ENCODE results near the gene C1orf141.
"Not testable (repeated sequence)": the region's sequence is repeated elsewhere in the genome, so short reads cannot be mapped to it uniquely, and the experiment has no call there.

The C1orf141 gene

GRCh38 chr1:67141832-67142231 lies 7.1 kb upstream of the C1orf141 start:
- not testable (repeated sequence) for H3K36me3 ChIP-seq (ENCODE audit: insufficient read depth, low read depth, low read length); H3K4me1 ChIP-seq (ENCODE audit: insufficient read depth, low read length); H3K27me3 ChIP-seq (ENCODE audit: insufficient read depth, low read length); H3K4me3 ChIP-seq (ENCODE audit: low read length); H3K9ac ChIP-seq (ENCODE audit: low read depth, low read length); H3K27ac ChIP-seq (ENCODE audit: low read length); H3K9me3 ChIP-seq (ENCODE audit: insufficient read depth, low read depth, low read length)

- Histone ChIP-seq H3K4me1 (ENCODE audit: insufficient read depth, low read length) (peaks cover 9% of the 10 kb centered on the region; the same call in 1 of the 2 replicates), H3K27ac (ENCODE audit: low read length) (no peak overlapping the region), H3K27me3 (ENCODE audit: insufficient read depth, low read length) (no peaks in the 10 kb centered on the region), H3K9me3 (ENCODE audit: insufficient read depth, low read depth, low read length) (no peaks in the 10 kb centered on the region), H3K4me3 (ENCODE audit: low read length) (no peak overlapping the region), H3K9ac (ENCODE audit: low read depth, low read length) (no peak overlapping the region), H3K36me3 (ENCODE audit: insufficient read depth, low read depth, low read length) (no peaks in the 10 kb centered on the region)
Observed at GRCh38 chr1:67140460-67140859, 5.7 kb upstream of the C1orf141 start.

- H3K27me3 ChIP-seq (ENCODE audit: insufficient read depth, low read length): no peaks in the 10 kb centered on the region
- no peak overlapping the region for H3K27ac ChIP-seq (ENCODE audit: low read length)
- no peaks in the 10 kb centered on the region for H3K9me3 ChIP-seq (ENCODE audit: insufficient read depth, low read depth, low read length)
- H3K4me1 ChIP-seq (ENCODE audit: insufficient read depth, low read length): peaks cover 9% of the 10 kb centered on the region; the same call in 1 of the 2 replicates
- H3K4me3 ChIP-seq (ENCODE audit: low read length): no peak overlapping the region
- H3K36me3 ChIP-seq (ENCODE audit: insufficient read depth, low read depth, low read length): no peaks in the 10 kb centered on the region
- no peak overlapping the region for H3K9ac ChIP-seq (ENCODE audit: low read depth, low read length)
Observed at GRCh38 chr1:67138813-67139499, 4.2 kb upstream of the C1orf141 start.

GRCh38 chr1:67137307-67137753 lies 2.6 kb upstream of the C1orf141 start:
- no peaks in the 10 kb centered on the region for H3K9me3 ChIP-seq (ENCODE audit: insufficient read depth, low read depth, low read length)
- H3K36me3 ChIP-seq (ENCODE audit: insufficient read depth, low read depth, low read length): no peaks in the 10 kb centered on the region
- H3K27me3 ChIP-seq (ENCODE audit: insufficient read depth, low read length): no peaks in the 10 kb centered on the region
- no peak overlapping the region for H3K4me3 ChIP-seq (ENCODE audit: low read length)
- H3K4me1 ChIP-seq (ENCODE audit: insufficient read depth, low read length): peaks cover 9% of the 10 kb centered on the region; the same call in 1 of the 2 replicates
- no peak overlapping the region for H3K9ac ChIP-seq (ENCODE audit: low read depth, low read length)
- no peak overlapping the region for H3K27ac ChIP-seq (ENCODE audit: low read length)

GRCh38 chr1:67135354-67135753 lies 584 bp upstream of the C1orf141 start:
- Histone ChIP-seq H3K36me3 (ENCODE audit: insufficient read depth, low read depth, low read length) (no peaks in the 10 kb centered on the region), H3K4me1 (ENCODE audit: insufficient read depth, low read length) (peaks cover 9% of the 10 kb centered on the region; the same call in 1 of the 2 replicates), H3K9ac (ENCODE audit: low read depth, low read length) (no peak overlapping the region), H3K27me3 (ENCODE audit: insufficient read depth, low read length) (no peaks in the 10 kb centered on the region), H3K27ac (ENCODE audit: low read length) (no peak overlapping the region), H3K9me3 (ENCODE audit: insufficient read depth, low read depth, low read length) (no peaks in the 10 kb centered on the region), H3K4me3 (ENCODE audit: low read length) (peak overlapping the region; percentile 34; the same call in 1 of the 2 replicates)

- H3K27ac ChIP-seq (ENCODE audit: low read length): no peak overlapping the region
- no peaks in the 10 kb centered on the region for H3K9me3 ChIP-seq (ENCODE audit: insufficient read depth, low read depth, low read length)
- H3K4me1 ChIP-seq (ENCODE audit: insufficient read depth, low read length): peaks cover 9% of the 10 kb centered on the region; the same call in 1 of the 2 replicates
- no peaks in the 10 kb centered on the region for H3K36me3 ChIP-seq (ENCODE audit: insufficient read depth, low read depth, low read length)
- H3K27me3 ChIP-seq (ENCODE audit: insufficient read depth, low read length): no peaks in the 10 kb centered on the region
- H3K9ac ChIP-seq (ENCODE audit: low read depth, low read length): no peak overlapping the region
- H3K4me3 ChIP-seq (ENCODE audit: low read length): no peak overlapping the region
Observed at GRCh38 chr1:67133177-67133576, 1.6 kb downstream of the C1orf141 start.

GRCh38 chr1:67130673-67131072 lies 4.1 kb downstream of the C1orf141 start:
- Histone ChIP-seq H3K4me1 (ENCODE audit: insufficient read depth, low read length) (no peaks in the 10 kb centered on the region), H3K27me3 (ENCODE audit: insufficient read depth, low read length) (no peaks in the 10 kb centered on the region), H3K27ac (ENCODE audit: low read length) (no peak overlapping the region), H3K9ac (ENCODE audit: low read depth, low read length) (no peak overlapping the region), H3K9me3 (ENCODE audit: insufficient read depth, low read depth, low read length) (no peaks in the 10 kb centered on the region), H3K36me3 (ENCODE audit: insufficient read depth, low read depth, low read length) (no peaks in the 10 kb centered on the region), H3K4me3 (ENCODE audit: low read length) (no peak overlapping the region)

GRCh38 chr1:67126974-67127373 lies 7.8 kb downstream of the C1orf141 start:
- Histone ChIP-seq H3K9me3 (ENCODE audit: insufficient read depth, low read depth, low read length) (no peaks in the 10 kb centered on the region), H3K4me3 (ENCODE audit: low read length) (no peak overlapping the region), H3K36me3 (ENCODE audit: insufficient read depth, low read depth, low read length) (no peaks in the 10 kb centered on the region), H3K4me1 (ENCODE audit: insufficient read depth, low read length) (no peaks in the 10 kb centered on the region), H3K9ac (ENCODE audit: low read depth, low read length) (no peak overlapping the region), H3K27ac (ENCODE audit: low read length) (no peak overlapping the region), H3K27me3 (ENCODE audit: insufficient read depth, low read length) (no peaks in the 10 kb centered on the region)

- no peaks in the 10 kb centered on the region for H3K4me1 ChIP-seq (ENCODE audit: insufficient read depth, low read length)
- no peaks in the 10 kb centered on the region for H3K27me3 ChIP-seq (ENCODE audit: insufficient read depth, low read length)
- H3K36me3 ChIP-seq (ENCODE audit: insufficient read depth, low read depth, low read length): no peaks in the 10 kb centered on the region
- no peak overlapping the region for H3K4me3 ChIP-seq (ENCODE audit: low read length)
- no peak overlapping the region for H3K9ac ChIP-seq (ENCODE audit: low read depth, low read length)
- no peak overlapping the region for H3K27ac ChIP-seq (ENCODE audit: low read length)
- no peaks in the 10 kb centered on the region for H3K9me3 ChIP-seq (ENCODE audit: insufficient read depth, low read depth, low read length)
Observed at GRCh38 chr1:67126111-67126746, 8.5 kb downstream of the C1orf141 start.

GRCh38 chr1:67124455-67124854 lies 10.3 kb downstream of the C1orf141 start:
- no peaks in the 10 kb centered on the region for H3K27me3 ChIP-seq (ENCODE audit: insufficient read depth, low read length)
- H3K4me1 ChIP-seq (ENCODE audit: insufficient read depth, low read length): no peaks in the 10 kb centered on the region
- H3K27ac ChIP-seq (ENCODE audit: low read length): no peak overlapping the region
- no peak overlapping the region for H3K4me3 ChIP-seq (ENCODE audit: low read length)
- H3K36me3 ChIP-seq (ENCODE audit: insufficient read depth, low read depth, low read length): no peaks in the 10 kb centered on the region
- H3K9me3 ChIP-seq (ENCODE audit: insufficient read depth, low read depth, low read length): no peaks in the 10 kb centered on the region; the same call in 1 of the 2 replicates
- no peak overlapping the region for H3K9ac ChIP-seq (ENCODE audit: low read depth, low read length)

GRCh38 chr1:67120855-67121619 lies 13.7 kb downstream of the C1orf141 start:
- no peaks in the 10 kb centered on the region for H3K4me1 ChIP-seq (ENCODE audit: insufficient read depth, low read length)
- H3K9ac ChIP-seq (ENCODE audit: low read depth, low read length): no peak overlapping the region
- H3K4me3 ChIP-seq (ENCODE audit: low read length): no peak overlapping the region

More at GRCh38 chr1:67120855-67121619, 13.7 kb downstream of the C1orf141 start:
- Histone ChIP-seq H3K27ac (ENCODE audit: low read length) (no peak overlapping the region), H3K9me3 (ENCODE audit: insufficient read depth, low read depth, low read length) (no peaks in the 10 kb centered on the region; the same call in 1 of the 2 replicates), H3K27me3 (ENCODE audit: insufficient read depth, low read length) (no peaks in the 10 kb centered on the region), H3K36me3 (ENCODE audit: insufficient read depth, low read depth, low read length) (no peaks in the 10 kb centered on the region)

Data from iPS-20b (cell line).